Measurements from ENCODE around the gene LIN7C. TPM values are rescaled to one million over a fixed set of nuclear protein-coding genes. Genes with fewer than 3 reads are reported as not detected.

Gene LIN7C
- total and polyA plus RNA-seq, 2 of the 8 experiments (the other 6 are each of a cell fraction or from before 2014, with no cell fraction given) = 10.5 to 42.7 TPM

DNA sequence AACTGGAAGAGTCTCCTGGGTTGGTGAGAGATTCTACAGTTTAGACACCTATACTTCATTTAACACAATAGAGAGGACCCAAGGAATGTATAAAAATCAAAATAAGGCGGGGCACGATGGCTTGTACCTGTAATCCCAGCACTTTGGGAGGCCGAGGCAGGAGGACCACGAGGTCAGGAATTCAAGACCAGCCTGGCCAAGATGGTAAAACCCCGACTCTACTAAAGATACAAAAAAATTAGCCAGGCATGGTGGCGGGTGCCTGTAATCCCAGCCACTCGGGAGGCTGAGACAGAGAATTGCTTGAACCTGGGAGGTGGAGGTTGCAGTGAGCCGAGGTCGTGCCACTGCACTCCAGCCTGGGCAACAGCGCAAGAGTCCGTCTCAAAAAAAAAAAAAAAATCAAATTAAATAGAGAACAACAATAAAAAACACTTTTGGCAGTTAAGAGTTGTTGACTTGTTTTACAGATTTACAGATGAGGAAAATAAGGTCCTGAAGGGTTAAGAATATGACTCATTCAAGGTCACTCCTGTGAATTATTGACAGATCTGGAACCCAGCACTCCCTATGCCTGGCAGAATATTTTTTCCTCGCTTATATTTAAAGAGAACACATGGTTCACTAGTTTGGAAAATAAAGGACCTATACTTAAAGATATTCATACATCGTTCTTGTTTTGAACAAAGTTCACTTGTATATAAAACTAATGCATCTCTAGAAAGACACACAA, 39.2 kb downstream of the LIN7C start (continued):
- no peak for TF ChIP-seq RNF2 (IDR thresholded peaks at IDR 0.05; ENCODE audit: borderline replicate concordance, low read depth, low read length, missing control alignments, poor library complexity, severe bottlenecking)
